ENCODE data around the gene HCN2.

GRCh38 chr19:625257-625656 lies 35.6 kb downstream of the HCN2 start:
- TF ChIP-seq CTCF (IDR thresholded peaks at IDR 0.05; ENCODE audit: low read length) = no peak
- no peak for TF ChIP-seq EZH2 (IDR thresholded peaks at IDR 0.05; ENCODE audit: borderline replicate concordance, low read length)

Measured in OCI-LY1 (cell line).